Hepatocyte (in vitro differentiated cells): Measurements from ENCODE around the gene MICOS13. TPM values are rescaled to one million over a fixed set of nuclear protein-coding genes. Genes with fewer than 3 reads are reported as not detected.

Source experiments
- DNase-seq: peaks from one replicate; pipeline ENCODE4 v3.0.0-alpha.2; 2016; ENCODE audit warnings: low spot score
- H2AFZ ChIP-seq: fragments of 200-600 bp; sonication (generic); 2 replicates; pipeline ENCODE4 v1.6.0; 2016; ENCODE audit warnings: antibody characterized with exemption, mild to moderate bottlenecking
- H3K27ac ChIP-seq: fragments of 200-600 bp; sonication (generic); 2 replicates; pipeline ENCODE4 v1.5.1; 2016; ENCODE audit warnings: mild to moderate bottlenecking
- H3K27me3 ChIP-seq: fragments of 200-600 bp; sonication (generic); 2 replicates; pipeline ENCODE4 v1.6.1; 2016
- H3K36me3 ChIP-seq: fragments of 200-600 bp; sonication (generic); replicated peaks from 2 replicates; pipeline ENCODE4 v1.5.1; 2016; ENCODE audit warnings: low read depth; ENCODE audit not compliant: insufficient read depth
- H3K4me1 ChIP-seq: fragments of 200-600 bp; sonication (generic); 2 replicates; pipeline ENCODE4 v1.5.1; 2016; ENCODE audit warnings: mild to moderate bottlenecking, moderate library complexity; ENCODE audit not compliant: insufficient read depth
- H3K4me2 ChIP-seq: fragments of 200-600 bp; sonication (generic); 2 replicates; pipeline ENCODE4 v1.6.0; 2016
- H3K4me3 ChIP-seq: fragments of 200-600 bp; sonication (generic); 2 replicates; pipeline ENCODE4 v1.5.1; 2016; ENCODE audit warnings: mild to moderate bottlenecking
- H3K79me2 ChIP-seq: fragments of 200-600 bp; sonication (generic); 2 replicates; pipeline ENCODE4 v1.6.0; 2017; ENCODE audit warnings: mild to moderate bottlenecking
- H3K9me2 ChIP-seq: fragments of 200-600 bp; sonication (generic); replicated peaks from 2 replicates; pipeline ENCODE4 v1.6.0; 2017; ENCODE audit warnings: mild to moderate bottlenecking; ENCODE audit not compliant: insufficient read depth
- H3K9me3 ChIP-seq: fragments of 200-600 bp; sonication (generic); 2 replicates; pipeline ENCODE4 v1.5.1; 2016; ENCODE audit warnings: low read depth, mild to moderate bottlenecking
- H4K20me1 ChIP-seq: fragments of 200-600 bp; sonication (generic); 2 replicates; pipeline ENCODE4 v1.6.0; 2016; ENCODE audit warnings: mild to moderate bottlenecking; ENCODE audit not compliant: insufficient read depth, poor library complexity, severe bottlenecking
- EZH2 ChIP-seq: fragments of 200-600 bp; sonication (generic); IDR thresholded peaks from 2 replicates; pipeline ENCODE4 v1.6.1; 2016; ENCODE audit warnings: antibody characterized with exemption, mild to moderate bottlenecking, borderline replicate concordance
- EZH2phosphoT487 ChIP-seq: fragments of 200-600 bp; sonication (generic); IDR thresholded peaks from one replicate; pipeline ENCODE4 v1.6.1; 2018; ENCODE audit warnings: antibody characterized with exemption, mild to moderate bottlenecking, low read depth, moderate library complexity; ENCODE audit not compliant: unreplicated experiment, severe bottlenecking
- WGBS: methylation state at CpG from one replicate; pipeline ENCODE4 v1.1.6; 2016; ENCODE audit warnings: low lambda C conversion rate; ENCODE audit errors: missing lambda C conversion rate; 5-methylcytosine and 5-hydroxymethylcytosine counted together
- polyA plus RNA-seq: library from polyadenylated mRNA; unstranded; fragments of >200 nt; fragmentation: Nextera tagmentation; extraction: Ambion mirVana; gene quantifications from 2 replicates; pipeline ENCODE4 v1.2.1, GENCODE V29; 2016
- total RNA-seq: library from RNA; depleted of rRNA; stranded (reverse); fragments of >200 nt; gene quantifications from 2 replicates; pipeline ENCODE4 v1.2.3, GENCODE V29; 2014
- TF ChIP-seq, protein P1 (sequence below): fragments of 200-600 bp; sonication (generic); IDR thresholded peaks from 2 replicates; pipeline ENCODE4 v1.5.1; 2016; ENCODE audit warnings: antibody characterized with exemption, mild to moderate bottlenecking; ENCODE audit not compliant: poor library complexity

The MICOS13 gene
- total and polyA plus RNA-seq, 2 experiments from 2014 or later: 32.3 to 120 TPM

DNA sequence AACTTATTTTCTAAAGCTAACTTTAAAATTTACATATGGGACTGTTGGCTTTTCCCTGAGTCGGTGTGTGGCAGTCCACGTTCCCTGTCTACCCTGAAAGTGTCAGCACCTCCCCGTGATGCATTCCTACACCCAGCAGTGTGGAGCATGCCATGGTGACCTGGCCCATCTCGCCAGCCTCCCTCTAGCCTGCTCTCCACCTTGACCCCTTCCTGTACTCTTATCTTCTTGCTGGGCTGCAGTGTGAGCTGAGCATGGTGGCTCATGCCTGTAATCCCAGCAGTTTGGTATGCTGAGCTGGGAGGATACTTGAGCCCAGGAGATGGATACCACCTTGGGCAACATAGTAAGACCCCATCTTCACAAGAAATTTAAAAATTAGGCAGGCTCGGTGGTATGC lies 25.4 kb downstream of the MICOS13 start:
- Histone ChIP-seq H3K9me3 (no peaks in the 10 kb centered on the region), H3K36me3 (no peaks in the 10 kb centered on the region), H2AFZ (no peak overlapping the region), H3K27me3 (no peaks in the 10 kb centered on the region), H3K9me2 (no peaks in the 10 kb centered on the region), H3K27ac (no peak overlapping the region), H3K79me2 (peaks cover 5% of the 10 kb centered on the region), H3K4me3 (no peak overlapping the region), H4K20me1 (no peaks in the 10 kb centered on the region), H3K4me1 (no peaks in the 10 kb centered on the region), H3K4me2 (no peak overlapping the region)
- TF ChIP-seq EZH2phosphoT487: no peak
- TF ChIP-seq, protein P1, sequence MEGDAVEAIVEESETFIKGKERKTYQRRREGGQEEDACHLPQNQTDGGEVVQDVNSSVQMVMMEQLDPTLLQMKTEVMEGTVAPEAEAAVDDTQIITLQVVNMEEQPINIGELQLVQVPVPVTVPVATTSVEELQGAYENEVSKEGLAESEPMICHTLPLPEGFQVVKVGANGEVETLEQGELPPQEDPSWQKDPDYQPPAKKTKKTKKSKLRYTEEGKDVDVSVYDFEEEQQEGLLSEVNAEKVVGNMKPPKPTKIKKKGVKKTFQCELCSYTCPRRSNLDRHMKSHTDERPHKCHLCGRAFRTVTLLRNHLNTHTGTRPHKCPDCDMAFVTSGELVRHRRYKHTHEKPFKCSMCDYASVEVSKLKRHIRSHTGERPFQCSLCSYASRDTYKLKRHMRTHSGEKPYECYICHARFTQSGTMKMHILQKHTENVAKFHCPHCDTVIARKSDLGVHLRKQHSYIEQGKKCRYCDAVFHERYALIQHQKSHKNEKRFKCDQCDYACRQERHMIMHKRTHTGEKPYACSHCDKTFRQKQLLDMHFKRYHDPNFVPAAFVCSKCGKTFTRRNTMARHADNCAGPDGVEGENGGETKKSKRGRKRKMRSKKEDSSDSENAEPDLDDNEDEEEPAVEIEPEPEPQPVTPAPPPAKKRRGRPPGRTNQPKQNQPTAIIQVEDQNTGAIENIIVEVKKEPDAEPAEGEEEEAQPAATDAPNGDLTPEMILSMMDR: no peak
- no peak for TF ChIP-seq EZH2
- 98% methylated on average over 5 of the region's 5 CpGs for WGBS
- no peak for DNase-seq

DNA sequence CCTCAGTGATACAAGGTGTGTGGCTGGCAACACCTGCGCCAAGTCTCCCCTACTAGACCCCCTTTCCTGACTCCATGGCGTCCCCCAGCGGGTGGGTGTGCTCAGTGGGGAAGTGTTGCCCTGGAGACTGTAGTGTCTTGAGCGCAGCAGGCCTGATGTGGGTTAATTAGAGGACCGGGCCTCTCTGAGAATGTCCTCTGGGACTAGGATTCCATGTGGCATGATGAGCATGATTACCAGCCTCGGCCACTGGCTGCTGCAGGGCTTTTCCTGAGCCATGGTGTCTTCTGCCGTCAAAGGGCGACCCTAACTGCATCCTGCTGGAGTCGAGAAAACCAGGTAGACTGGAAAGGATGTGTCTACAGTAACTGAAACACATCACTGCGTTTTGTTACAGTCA lies 28.1 kb downstream of the MICOS13 start:
- Histone ChIP-seq H3K27me3 (no peaks in the 10 kb centered on the region), H3K9me3 (no peaks in the 10 kb centered on the region), H4K20me1 (no peaks in the 10 kb centered on the region), H3K4me2 (no peak overlapping the region), H3K9me2 (no peaks in the 10 kb centered on the region), H3K36me3 (peaks cover 2% of the 10 kb centered on the region), H3K4me1 (no peaks in the 10 kb centered on the region), H2AFZ (no peak overlapping the region), H3K4me3 (no peak overlapping the region), H3K79me2 (peaks cover 17% of the 10 kb centered on the region), H3K27ac (no peak overlapping the region)
- no peak for DNase-seq
- TF ChIP-seq EZH2 (no peak), EZH2phosphoT487 (no peak)
- TF ChIP-seq, protein P1: no peak
- WGBS: 98% methylated on average over 10 of the region's 10 CpGs

DNA sequence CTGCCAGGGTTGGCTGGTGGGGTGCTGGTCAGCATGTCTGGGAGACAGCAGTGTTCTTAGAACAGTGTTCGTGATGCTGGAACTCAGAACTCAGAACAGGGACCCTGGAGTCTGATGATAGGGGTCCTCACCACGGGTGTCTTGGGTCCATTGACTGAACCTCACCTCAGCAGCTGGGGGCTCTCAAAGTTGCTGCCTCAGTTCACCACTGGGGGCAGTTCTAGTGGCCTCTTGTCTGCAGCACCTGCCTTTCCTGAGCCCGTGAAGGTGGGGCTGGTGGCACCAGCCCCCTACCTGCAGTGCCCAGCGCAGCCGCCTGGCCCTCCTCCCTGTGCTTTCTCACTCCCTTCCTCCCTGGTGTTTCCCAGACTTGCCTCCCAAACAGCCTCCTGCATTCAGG lies 29.0 kb downstream of the MICOS13 start:
- Histone ChIP-seq H3K27ac (no peak overlapping the region), H3K4me3 (no peak overlapping the region), H3K79me2 (peaks cover 26% of the 10 kb centered on the region), H3K4me2 (no peak overlapping the region), H3K9me2 (no peaks in the 10 kb centered on the region), H3K36me3 (peaks cover 7% of the 10 kb centered on the region), H4K20me1 (peaks cover 7% of the 10 kb centered on the region), H3K27me3 (no peaks in the 10 kb centered on the region), H2AFZ (no peak overlapping the region), H3K9me3 (no peaks in the 10 kb centered on the region), H3K4me1 (no peaks in the 10 kb centered on the region)
- TF ChIP-seq, protein P1: no peak
- TF ChIP-seq EZH2phosphoT487: no peak
- TF ChIP-seq EZH2: no peak
- WGBS: 96% methylated on average over 5 of the region's 5 CpGs
- DNase-seq: no peak

DNA sequence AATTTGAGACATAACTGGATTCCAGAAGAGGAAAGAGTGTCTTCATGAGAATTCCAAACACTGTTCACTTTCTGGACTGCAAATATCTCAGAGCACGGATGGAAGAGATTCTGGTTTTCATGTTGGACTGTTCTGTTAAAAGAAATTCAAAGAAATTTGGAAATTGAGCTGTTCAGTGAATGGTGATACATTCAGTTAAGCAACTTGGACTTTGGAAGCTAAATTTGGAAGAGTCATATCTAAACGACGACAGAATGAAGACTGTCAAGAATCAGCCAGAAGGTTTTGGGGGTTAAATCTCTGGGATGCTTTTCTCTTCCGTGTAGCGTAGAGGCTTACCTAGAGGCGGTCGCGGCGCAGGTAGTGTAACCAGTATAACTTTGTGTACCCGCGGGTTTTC lies 31.9 kb downstream of the MICOS13 start:
- 95% methylated on average over 11 of the region's 11 CpGs for WGBS
- H4K20me1 ChIP-seq: peaks cover 26% of the 10 kb centered on the region
- DNase-seq: no peak
- H3K36me3 ChIP-seq: peaks cover 11% of the 10 kb centered on the region
- H2AFZ ChIP-seq: no peak overlapping the region
- H3K4me1 ChIP-seq: no peaks in the 10 kb centered on the region
- TF ChIP-seq, protein P1: no peak
- TF ChIP-seq EZH2phosphoT487: no peak
- no peak for TF ChIP-seq EZH2
- H3K9me3 ChIP-seq: no peaks in the 10 kb centered on the region
- H3K4me3 ChIP-seq: no peak overlapping the region
- H3K9me2 ChIP-seq: no peaks in the 10 kb centered on the region
- H3K79me2 ChIP-seq: peaks cover 53% of the 10 kb centered on the region
- no peaks in the 10 kb centered on the region for H3K27me3 ChIP-seq
- H3K4me2 ChIP-seq: no peak overlapping the region
- no peak overlapping the region for H3K27ac ChIP-seq
